Measurements from ENCODE around the gene STRIT1.
"Not testable (repeated sequence)": the region's sequence is repeated elsewhere in the genome, so short reads cannot be mapped to it uniquely, and the experiment has no call there.

Gene STRIT1

DNA sequence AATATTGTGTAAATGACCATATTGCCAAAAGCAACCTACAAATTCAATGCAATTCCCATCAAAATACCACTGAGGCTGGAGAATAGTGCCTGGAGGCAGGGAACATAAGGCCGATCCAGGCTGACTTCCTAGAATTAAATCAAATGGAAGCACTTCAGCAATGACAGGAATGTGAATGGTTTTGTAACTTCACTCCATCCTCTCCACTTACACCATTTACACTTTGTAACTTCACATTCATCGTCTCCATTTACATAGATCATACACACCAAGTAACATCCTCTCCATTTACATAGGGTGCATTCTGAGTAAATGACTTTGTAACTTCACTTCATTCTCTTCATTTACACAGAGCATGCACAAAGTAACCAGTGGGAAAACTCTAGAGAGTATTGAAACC lies 11.6 kb downstream of the STRIT1 start:
- H3K4me3 ChIP-seq (ENCODE audit: low read length), result no peak overlapping the region
- DNase-seq (ENCODE audit: low read depth, low spot score), result no peak

DNA sequence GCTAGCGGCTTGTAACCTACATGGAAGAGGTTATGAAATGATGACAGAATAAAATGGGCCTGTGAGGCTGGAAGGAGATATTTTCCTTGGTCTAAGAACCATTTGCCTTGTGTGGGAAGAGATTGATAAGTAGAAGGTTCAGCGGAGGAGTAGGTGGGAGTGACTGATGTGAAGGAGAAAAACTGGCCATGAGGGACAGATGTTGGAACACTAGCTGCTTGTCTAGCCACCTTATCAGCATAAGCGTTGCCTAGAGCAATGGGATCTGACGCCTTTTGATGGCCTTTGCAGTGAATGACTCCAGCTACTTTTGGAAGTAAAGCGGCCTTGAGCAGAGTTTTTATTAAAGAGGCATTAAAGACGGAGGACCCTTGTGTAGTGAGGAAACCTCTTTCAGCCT lies 17.4 kb downstream of the STRIT1 start:
- not testable (repeated sequence) for H3K4me3 ChIP-seq (ENCODE audit: low read length); DNase-seq (ENCODE audit: low read depth, low spot score)

DNA sequence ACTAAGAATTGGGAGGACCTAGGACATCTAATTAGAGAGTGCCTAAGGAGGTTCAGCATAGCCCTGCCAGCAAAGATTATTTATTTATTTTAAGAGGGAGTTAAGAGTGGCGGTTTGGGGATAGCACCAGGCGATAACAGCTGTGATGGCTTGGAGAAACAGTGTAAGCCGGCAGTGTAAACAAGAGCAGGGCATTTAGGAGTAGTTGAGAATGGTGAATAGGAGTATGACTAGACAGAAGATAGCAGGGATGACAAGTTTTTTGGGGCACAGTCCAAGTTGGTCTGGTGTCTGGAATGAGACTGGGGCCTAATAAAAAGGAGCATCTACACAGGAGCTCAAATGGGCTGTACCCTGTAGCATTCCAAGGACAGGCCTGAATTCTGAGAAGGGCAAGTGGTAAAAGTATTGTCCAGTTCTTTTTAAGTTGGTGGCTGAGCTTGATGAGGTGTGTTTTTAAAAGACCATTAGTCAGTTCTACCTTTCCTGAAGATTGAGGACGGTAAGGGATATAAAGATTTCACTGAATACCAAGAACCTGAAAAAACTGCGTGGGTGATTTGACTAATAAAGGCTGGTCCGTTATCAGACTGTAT lies 18.2 kb downstream of the STRIT1 start:
- not testable (repeated sequence) for H3K4me3 ChIP-seq (ENCODE audit: low read length); DNase-seq (ENCODE audit: low read depth, low spot score)

DNA sequence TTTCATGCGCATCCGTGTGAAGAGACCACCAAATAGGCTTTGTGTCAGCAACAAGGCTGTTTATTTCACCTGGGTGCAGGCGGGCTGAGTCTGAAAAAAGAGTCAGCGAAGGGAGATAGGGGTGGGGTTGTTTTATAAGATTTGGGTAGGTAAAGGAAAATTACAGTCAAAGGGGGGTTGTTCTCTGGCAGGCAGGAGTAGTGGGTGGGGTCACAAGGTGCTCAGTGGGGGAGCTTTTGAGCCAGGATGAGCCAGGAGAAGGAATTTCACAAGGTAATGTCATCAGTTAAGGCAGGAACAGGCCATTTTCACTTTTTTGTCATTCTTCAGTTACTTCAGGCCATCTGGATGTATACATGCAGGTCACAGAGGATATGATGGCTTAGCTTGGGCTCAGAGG lies 19.0 kb downstream of the STRIT1 start:
- H3K4me3 ChIP-seq (ENCODE audit: low read length); DNase-seq (ENCODE audit: low read depth, low spot score): not testable (repeated sequence)

DNA sequence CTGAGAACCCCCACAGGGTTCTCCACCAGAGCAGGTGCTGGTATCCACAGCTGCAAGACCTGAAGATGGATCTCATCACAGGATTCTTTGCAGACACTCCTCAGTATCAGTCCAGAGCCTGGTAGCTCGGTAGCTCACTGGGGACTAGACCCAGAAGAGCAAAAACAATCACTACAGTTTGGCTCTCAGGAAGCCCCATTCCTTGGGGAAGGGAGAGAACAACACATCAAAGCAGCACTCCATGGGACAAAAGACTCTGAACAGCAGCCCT lies 22.2 kb downstream of the STRIT1 start:
- no peak for DNase-seq (ENCODE audit: low read depth, low spot score)
- no peak overlapping the region for H3K4me3 ChIP-seq (ENCODE audit: low read length)

DNA sequence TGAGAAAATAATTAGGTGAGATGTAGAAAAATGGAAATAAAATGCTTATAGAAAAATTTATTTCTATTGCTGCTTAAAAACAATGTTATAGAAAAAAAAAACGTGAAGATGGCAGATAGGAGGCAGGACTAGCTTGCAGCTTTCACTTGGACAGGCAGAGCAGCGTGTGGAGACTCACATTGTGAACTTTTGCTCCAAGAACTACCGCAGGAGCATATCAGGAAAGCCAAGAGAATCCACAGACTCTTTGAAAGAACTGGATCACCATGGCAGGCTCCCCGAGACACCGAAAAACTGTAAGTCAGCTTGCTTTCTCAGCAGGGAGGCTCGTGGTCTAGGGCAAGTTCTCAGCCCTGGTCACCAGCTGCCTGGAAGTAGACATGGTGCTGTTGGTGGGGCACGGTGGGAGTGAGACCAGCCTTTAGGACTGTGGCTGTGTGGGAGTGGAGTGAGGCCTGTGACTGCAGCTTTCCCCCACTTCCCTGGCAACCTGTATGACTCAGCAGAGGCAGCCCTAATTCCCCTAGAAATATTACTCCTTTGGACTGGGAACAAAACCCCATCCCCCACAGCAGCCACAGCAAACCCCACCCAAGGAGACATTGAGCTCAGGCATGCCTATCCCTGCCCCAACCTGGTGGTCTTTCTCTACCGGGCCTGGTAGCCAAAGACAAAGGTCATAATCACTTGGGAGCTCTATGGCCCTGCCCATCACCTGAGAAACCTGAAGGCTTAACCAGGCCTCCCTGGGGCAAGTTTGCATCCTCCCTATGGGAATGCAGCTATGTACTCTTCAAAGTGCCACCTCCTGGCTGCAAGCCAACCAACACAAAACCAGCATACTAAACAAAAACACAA lies 22.8 kb downstream of the STRIT1 start:
- H3K4me3 ChIP-seq (ENCODE audit: low read length), result no peak overlapping the region
- peak; percentile 15 for DNase-seq (ENCODE audit: low read depth, low spot score)

DNA sequence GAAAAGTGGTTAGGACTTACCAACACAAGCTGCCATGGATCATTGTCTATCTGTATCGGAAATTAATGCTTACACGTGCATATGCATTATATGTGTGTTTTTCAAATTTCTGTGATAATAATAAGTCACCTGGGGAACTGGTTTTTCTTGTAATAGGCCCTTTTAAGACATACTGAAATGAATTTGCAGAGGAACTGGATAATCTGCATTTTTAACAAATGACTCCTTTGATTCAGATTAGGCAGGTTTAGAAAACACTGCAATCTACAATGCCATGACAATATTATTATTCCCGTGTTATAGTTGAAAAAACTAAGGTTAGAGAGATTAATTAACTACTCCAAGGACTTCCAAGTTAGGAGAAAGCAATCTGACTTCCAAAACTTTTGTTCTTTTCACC lies 23.4 kb downstream of the STRIT1 start:
- H3K4me3 ChIP-seq (ENCODE audit: low read length), result no peak overlapping the region
- no peak for DNase-seq (ENCODE audit: low read depth, low spot score)

DNA sequence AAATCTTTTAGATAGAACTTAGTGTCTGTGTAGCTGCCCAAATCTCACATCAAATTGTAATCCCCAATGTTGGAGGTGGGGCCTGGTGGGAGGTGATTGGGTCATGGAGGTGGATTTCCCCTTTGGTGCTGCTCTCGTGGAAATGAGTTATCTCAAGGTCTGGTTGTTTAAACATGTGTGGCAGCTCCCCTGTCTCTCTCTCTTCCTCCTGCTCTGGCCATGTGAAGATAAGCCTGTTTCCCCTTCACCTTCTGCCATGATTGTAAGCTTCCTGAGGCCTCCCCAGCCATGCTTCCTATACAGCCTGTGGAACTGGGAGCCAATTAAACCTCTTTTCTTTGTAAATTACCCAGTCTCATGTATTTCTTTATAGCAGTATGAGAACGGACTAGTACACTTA lies 30.6 kb downstream of the STRIT1 start:
- H3K4me3 ChIP-seq (ENCODE audit: low read length); DNase-seq (ENCODE audit: low read depth, low spot score): not testable (repeated sequence)

DNA sequence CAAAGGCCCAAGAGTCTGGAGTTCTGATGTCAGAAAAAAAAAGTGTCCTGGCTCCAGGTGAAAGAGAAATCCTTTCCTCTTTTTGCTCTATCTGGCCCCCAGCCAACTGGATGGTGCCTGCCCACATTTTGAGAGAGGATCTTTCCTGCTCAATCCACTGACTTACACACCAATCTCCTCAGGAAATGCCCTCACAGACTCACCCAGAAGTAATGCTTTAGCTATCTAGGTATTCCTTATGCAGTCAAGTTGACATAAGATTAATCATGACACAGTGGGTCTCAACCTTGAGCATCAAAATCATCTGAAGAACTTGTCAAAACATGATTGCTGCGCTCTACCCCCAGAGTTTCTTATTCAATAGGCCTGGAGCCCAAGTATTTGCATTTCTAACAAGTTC lies 31.2 kb downstream of the STRIT1 start:
- no peak for DNase-seq (ENCODE audit: low read depth, low spot score)
- no peak overlapping the region for H3K4me3 ChIP-seq (ENCODE audit: low read length)

DNA sequence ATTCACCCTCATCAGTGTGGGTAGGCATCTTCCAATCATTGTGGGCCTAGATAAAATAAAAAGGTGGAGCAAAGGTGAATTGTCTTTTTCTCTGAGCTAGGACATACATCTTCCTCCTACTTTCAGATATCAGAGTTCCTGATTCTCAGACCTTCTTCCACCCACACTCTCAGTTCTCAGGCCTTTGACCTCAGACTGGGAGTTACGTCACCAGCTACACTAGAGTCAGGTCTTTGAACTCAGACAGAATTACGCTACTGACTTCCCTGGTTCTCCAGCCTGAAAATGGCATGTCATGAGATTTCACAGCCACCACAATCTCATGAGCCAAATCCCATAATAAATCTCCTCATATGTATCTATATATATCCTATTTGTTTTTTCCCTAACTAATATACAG lies 39.0 kb downstream of the STRIT1 start:
- DNase-seq (ENCODE audit: low read depth, low spot score), result no peak
- H3K4me3 ChIP-seq (ENCODE audit: low read length), result no peak overlapping the region

DNA sequence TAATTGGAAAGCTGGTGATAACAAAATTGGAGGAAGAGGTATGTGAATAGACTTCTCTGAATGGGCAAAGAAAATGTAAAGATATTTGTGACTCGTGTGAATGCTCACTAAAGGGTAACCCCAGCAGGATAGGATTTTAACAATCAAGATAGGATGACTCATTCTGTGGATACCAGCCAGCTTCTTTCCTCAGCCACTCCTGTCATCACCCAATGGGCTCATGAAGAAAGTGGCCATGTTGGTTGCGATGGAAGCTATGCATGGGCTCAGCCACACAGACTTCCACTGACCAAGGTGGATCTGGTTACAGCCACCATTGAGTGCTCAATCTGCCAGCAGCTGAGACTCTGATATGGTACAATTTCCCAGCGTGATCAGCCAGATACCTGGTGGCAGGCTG lies 40.9 kb downstream of the STRIT1 start:
- H3K4me3 ChIP-seq (ENCODE audit: low read length), result no peak overlapping the region
- no peak for DNase-seq (ENCODE audit: low read depth, low spot score)

DNA sequence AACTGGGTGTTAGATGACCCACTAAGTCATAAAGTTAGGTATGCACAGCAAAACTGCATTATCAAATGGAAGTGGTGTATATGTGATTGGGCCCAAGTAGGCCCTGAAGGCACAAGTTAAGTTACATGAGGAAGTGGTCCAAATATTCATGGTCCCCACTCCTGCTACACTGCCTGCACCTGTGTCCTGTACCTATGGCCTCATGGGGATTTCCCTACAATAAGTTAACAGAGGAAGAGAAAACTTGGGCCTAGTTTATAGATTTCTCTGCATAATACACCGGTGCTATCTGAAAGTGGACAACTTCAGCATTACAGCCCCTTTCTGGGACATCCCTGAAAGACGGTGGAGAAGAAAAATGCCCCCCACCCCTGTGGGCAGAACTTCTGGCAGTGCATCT lies 41.5 kb downstream of the STRIT1 start:
- no peak overlapping the region for H3K4me3 ChIP-seq (ENCODE audit: low read length)
- DNase-seq (ENCODE audit: low read depth, low spot score), result no peak

DNA sequence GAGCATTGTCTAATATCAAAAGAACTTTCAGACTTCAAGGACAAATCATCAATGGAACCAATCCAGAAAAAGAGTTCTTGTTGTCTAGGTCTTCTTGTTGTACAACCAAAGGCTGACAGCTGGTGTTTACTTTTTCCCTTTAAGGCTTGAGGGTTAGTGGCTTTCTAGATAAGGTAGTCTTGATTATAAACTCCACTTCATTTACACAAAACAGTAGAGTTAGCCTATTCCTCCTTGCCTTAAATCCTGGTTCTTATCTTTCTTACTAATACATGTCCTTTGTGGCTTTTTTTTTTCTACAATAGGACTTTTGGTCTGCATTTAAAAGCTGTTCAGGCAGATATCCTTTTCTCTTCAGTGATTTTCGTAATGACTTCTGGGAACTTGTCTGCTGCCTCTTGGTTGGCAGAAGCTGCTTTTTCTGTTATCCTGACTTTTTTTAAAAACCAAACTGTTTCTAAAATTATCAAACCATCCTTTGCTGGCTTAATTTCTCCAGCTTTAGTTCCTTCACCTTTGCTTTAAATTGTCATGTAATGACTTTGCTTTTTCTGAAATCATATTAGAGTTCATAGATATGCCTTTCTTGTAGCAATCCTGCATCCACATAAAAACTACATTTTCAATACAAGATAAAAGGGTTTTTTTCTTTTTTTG lies 44.8 kb downstream of the STRIT1 start:
- no peak for DNase-seq (ENCODE audit: low read depth, low spot score)
- no peak overlapping the region for H3K4me3 ChIP-seq (ENCODE audit: low read length)

DNA sequence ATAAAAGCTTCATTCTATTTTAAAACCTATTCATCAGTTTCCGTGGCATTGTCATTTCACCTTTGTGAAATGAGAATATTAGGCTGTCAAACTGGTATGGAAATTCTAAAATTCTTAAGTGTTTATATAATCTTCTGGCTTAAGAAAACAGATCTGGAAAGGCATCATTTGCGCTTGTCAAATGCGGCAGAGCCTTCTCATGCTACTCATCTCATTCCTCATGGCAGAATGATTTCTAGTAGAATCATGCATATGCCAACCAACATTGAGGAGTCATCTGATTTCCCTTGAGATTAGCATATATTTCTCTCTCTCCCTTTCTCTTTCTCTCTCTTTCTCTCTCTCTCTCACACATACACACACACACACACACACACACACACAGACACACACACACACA lies 48.8 kb downstream of the STRIT1 start:
- H3K4me3 ChIP-seq (ENCODE audit: low read length), result no peak overlapping the region
- DNase-seq (ENCODE audit: low read depth, low spot score), result no peak

DNA sequence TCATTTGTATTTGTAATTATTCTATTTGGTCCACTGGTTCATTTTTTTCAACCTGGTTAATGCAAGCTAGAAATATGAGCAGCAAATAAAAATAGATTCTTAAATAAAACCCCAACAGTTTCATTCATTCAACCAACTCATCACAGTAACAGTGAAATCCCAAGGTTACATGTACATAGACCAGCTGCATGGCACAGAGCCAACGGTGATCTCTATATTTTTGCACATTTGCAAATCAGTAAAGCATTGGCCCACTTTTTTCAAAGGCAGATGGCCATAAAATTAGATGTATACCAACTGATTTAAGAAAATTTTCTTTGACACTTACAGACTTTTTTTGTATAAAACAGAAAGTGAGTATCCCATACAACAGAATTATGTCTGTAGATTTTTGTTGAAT lies 49.3 kb downstream of the STRIT1 start:
- no peak for DNase-seq (ENCODE audit: low read depth, low spot score)
- H3K4me3 ChIP-seq (ENCODE audit: low read length), result no peak overlapping the region

DNA sequence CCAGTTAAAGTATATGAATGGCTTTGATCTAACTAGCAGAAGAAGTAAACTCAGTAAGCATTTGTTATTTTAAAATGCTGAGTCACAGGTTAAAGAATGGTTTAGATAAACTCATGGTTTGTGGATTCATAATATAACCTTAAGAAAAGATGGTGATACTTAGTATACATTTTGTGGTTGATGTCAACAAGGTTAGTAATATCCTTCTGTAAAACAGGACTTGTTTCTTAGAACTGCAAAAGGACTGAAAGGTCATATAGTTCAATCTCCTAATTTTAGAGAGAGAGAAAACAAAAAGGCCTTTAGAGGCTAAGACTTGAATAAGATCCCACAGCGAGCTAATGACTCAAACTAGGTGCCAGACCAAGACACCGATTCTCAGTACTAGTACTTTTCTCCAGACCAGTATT lies 50.0 kb downstream of the STRIT1 start:
- no peak overlapping the region for H3K4me3 ChIP-seq (ENCODE audit: low read length)
- no peak for DNase-seq (ENCODE audit: low read depth, low spot score)

DNA sequence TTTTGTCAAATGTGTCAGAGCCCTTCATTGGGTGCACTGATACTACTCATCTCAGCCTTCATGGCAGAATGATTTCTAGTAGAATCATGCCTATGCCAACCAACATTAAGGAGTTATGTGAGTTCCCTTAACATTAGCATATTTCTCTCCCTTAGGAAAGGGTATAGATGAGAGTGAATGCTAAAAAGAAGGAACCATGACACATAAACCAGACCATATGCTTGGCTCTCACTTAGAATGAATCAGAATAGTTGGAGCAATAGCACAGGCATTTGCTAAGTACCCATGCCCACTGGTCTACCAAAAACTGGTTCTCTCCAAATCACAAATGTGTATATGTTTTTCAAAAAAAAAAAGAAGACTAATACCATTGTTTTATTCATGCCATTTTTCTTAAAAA lies 51.1 kb downstream of the STRIT1 start:
- no peak overlapping the region for H3K4me3 ChIP-seq (ENCODE audit: low read length)
- DNase-seq (ENCODE audit: low read depth, low spot score), result no peak

DNA sequence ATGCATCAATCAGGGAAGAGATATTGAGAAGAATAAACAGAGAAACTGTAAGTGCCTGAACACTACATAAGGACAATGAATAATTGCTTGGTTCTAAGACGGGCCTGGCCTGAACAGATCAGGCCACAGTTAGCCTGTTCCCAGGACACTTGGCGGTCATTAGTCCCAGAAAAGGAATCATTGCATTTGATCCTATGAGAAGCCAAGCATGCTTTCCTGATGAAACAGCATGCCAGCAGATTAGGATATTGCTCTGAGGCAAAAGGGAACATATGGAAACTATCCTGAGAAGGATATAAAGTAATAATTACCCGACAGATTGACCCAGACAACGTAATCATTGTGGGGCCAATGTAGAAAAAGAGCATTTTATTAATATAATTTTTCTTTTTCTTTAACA lies 51.9 kb downstream of the STRIT1 start:
- no peak for DNase-seq (ENCODE audit: low read depth, low spot score)
- no peak overlapping the region for H3K4me3 ChIP-seq (ENCODE audit: low read length)

Data from Jurkat, Clone E6-1 (cell line).